Tibial nerve (tissue), 3 donors: Measurements from ENCODE around the gene SCYL3.

Source experiments
- CTCF ChIP-seq, 5 experiments: fragments of 200-600 bp in 3 of 5; fragments of 450-650 bp in 2 of 5; sonication (generic) in 3 of 5; IDR thresholded peaks; one replicate each; pipeline ENCODE4 v1.5.1; 2016 to 2019; ENCODE audit warnings: antibody characterized with exemption in 5 of 5, mild to moderate bottlenecking in 3 of 5, moderate library complexity in 2 of 5
- POLR2A ChIP-seq, 2 donors: fragments of 450-650 bp; IDR thresholded peaks; one replicate each; pipeline ENCODE4 v1.6.1; 2017; ENCODE audit warnings: antibody characterized with exemption in 2 of 2, mild to moderate bottlenecking in 2 of 2, moderate library complexity in 2 of 2

DNA sequence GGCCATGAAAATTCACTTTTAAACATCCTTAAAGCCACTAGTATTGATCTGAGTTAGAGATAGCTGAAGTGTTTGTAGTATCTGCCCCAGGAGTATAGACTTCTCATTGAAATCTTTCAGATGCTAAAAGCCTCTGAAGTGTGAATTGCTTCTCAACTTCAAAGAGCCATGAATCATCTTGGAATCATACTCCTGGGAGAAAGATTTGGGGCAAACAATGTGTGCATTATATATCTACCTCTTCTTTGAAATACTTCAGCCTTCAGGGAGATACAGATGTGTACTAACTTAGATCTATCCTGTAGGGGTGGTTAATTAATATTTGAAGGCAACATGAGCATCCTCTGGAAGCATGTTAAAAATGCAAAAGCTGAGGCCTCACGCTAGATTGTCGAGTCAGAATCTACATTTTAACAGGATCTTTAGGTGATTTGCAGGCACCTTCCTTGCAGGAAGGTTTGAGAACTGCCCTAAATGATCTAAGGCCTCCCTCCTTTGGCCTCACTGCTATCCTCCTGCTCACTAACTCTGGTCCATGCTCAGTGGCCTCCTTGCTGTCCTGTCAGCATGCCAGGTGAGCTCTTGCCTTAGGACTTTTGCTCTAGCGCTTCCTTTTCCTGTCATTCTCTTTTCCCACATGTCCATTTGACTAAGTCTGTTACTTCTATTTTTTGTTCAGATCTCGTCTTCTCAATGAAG lies 6.0 kb upstream of the SCYL3 start:
- TF ChIP-seq CTCF (IDR thresholded peaks at IDR 0.05), result no peak
- TF ChIP-seq POLR2A (IDR thresholded peaks at IDR 0.05), result no peak
